Thyroid gland (tissue), 4 donors: ENCODE data around the gene CAP1. TPM values are rescaled to one million over a fixed set of nuclear protein-coding genes. Genes with fewer than 3 reads are reported as not detected.

Source experiments
- DNase-seq, 2 donors: peaks; one replicate each; pipeline ENCODE4 v3.0.0-alpha.2; 2019
- H3K27ac ChIP-seq, 3 donors: fragments of 200-600 bp; sonication (generic); 1 replicate in 2 of 3; 2 replicates in 1 of 3; pipeline ENCODE4 v1.5.1; 2016 to 2019; ENCODE audit warnings: mild to moderate bottlenecking in 1 of 3, moderate library complexity in 1 of 3
- H3K27me3 ChIP-seq: fragments of 200-600 bp; sonication (generic); one replicate; pipeline ENCODE4 v1.5.1; 2019
- H3K36me3 ChIP-seq, 2 donors: fragments of 200-600 bp; sonication (generic); one replicate each; pipeline ENCODE4 v1.5.1; 2016 to 2019
- H3K4me1 ChIP-seq, 2 donors: fragments of 200-600 bp; sonication (generic); one replicate each; pipeline ENCODE4 v1.5.1; 2017 to 2019
- H3K4me3 ChIP-seq, 3 donors: fragments of 200-600 bp; sonication (generic); replicated peaks in 1 of 3; 1 replicate in 2 of 3; 2 replicates in 1 of 3; pipeline ENCODE4 v1.5.1; 2016; ENCODE audit warnings: mild to moderate bottlenecking in 1 of 3
- H3K9me3 ChIP-seq: fragments of 200-600 bp; sonication (generic); one replicate; pipeline ENCODE4 v1.5.1; 2017
- POLR2A ChIP-seq, 2 donors: fragments of 450-650 bp; IDR thresholded peaks; one replicate each; pipeline ENCODE4 v1.6.1; 2017; ENCODE audit warnings: antibody characterized with exemption in 2 of 2, mild to moderate bottlenecking in 2 of 2, moderate library complexity in 1 of 2
- WGBS, 2 donors: methylation state at CpG; one replicate each; pipeline ENCODE4 v1.1.5; 2017; 5-methylcytosine and 5-hydroxymethylcytosine counted together
- intact Hi-C: fragments of 100-400 bp; cut with DNase I; formaldehyde crosslinking; loops from one replicate; pipeline ENCODE4 v1.15.1; 2023
- total RNA-seq, 4 donors: library from RNA; depleted of rRNA; stranded (reverse); fragments of >200 nt; gene quantifications; one replicate each; pipeline ENCODE4 v1.2.3, GENCODE V29; 2016
- TF ChIP-seq, protein P1 (sequence below), 6 experiments: fragments of 200-600 bp in 3 of 6; fragments of 450-650 bp in 3 of 6; sonication (generic) in 3 of 6; IDR thresholded peaks; one replicate each; pipeline ENCODE4 v1.5.1; 2016 to 2019; ENCODE audit warnings: antibody characterized with exemption in 6 of 6, mild to moderate bottlenecking in 2 of 6, inconsistent platforms in 1 of 6, moderate library complexity in 1 of 6

CAP1 gene
- total RNA-seq, 4 donors from 2014 or later: 204 to 247 (median 227) TPM

DNA sequence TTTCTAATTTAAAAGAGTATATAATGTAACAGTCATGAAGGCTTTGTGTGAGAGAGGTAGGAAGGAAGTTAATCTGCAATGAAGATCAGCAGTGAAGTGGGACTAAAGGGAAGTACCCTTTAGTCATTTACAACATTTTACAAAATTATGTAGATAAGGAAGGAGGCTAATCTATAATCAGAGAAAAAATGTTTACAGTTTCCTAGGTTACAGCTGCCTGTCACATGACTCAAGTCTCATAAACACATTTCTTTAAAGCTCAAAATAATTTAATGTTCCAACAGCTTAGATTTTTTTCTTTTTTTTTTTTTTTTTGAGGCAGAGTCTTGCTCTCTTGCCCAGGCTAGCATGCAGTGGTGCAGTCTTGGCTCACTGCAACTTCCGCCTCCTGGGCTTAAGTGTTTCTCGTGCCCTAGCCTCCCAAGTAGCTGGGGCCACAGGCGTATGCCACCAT lies 26.2 kb upstream of the CAP1 start:
- Histone ChIP-seq H3K9me3 (no peaks in the 10 kb centered on the region), H3K4me3 (no peak overlapping the region), H3K36me3 (no peaks in the 10 kb centered on the region), H3K4me1 (no peaks in the 10 kb centered on the region), H3K27me3 (no peaks in the 10 kb centered on the region), H3K27ac (no peak overlapping the region)
- no peak for DNase-seq
- no peak for TF ChIP-seq POLR2A (IDR thresholded peaks at IDR 0.05)
- TF ChIP-seq, protein P1, sequence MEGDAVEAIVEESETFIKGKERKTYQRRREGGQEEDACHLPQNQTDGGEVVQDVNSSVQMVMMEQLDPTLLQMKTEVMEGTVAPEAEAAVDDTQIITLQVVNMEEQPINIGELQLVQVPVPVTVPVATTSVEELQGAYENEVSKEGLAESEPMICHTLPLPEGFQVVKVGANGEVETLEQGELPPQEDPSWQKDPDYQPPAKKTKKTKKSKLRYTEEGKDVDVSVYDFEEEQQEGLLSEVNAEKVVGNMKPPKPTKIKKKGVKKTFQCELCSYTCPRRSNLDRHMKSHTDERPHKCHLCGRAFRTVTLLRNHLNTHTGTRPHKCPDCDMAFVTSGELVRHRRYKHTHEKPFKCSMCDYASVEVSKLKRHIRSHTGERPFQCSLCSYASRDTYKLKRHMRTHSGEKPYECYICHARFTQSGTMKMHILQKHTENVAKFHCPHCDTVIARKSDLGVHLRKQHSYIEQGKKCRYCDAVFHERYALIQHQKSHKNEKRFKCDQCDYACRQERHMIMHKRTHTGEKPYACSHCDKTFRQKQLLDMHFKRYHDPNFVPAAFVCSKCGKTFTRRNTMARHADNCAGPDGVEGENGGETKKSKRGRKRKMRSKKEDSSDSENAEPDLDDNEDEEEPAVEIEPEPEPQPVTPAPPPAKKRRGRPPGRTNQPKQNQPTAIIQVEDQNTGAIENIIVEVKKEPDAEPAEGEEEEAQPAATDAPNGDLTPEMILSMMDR (IDR thresholded peaks at IDR 0.05): no peak
- WGBS, 2 donors: 75 to 86% methylated on average over 3 of the region's 3 CpGs
- intact Hi-C loops: no loop called here

DNA sequence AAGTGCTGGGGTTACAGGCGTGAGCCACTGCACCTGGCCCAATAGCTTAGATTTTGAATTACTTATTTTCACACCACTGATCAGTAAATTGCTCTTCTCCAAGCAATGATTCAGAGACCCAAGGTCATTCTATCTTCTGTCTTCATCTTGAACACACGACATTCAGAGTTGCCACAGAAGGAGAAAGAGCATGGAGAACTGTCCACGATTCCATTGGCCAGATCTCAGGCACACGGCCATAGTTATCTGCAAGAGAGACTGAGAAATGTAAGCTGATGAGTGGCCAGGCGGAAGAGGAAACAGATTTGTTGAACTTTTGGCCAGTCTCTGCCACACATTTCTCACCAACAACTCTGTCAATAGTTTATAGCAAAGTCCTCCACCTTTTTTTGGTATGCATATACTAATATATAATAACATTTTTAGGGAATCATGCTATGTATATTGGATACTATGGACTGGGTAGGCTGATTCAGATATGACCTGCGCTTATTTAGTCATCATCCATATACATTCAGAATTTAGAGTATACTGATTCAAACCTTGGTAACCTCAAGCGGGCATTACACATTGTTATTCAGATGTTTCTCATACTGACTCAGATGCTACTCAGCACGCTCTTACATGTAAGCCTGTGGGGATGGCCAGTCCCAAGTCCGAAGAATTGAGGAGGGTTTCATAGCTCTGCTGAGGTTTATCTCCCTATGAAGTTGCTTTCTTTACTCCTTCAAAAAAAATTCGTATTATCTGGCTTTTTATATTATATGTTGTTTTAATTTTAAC lies 25.5 kb upstream of the CAP1 start:
- no peaks in the 10 kb centered on the region for H3K36me3 ChIP-seq
- DNase-seq: no peak
- intact Hi-C loops: no loop called here
- WGBS, 2 donors: 68 to 69% methylated on average over 10 of the region's 10 CpGs
- H3K9me3 ChIP-seq: no peaks in the 10 kb centered on the region
- TF ChIP-seq POLR2A (IDR thresholded peaks at IDR 0.05): no peak
- TF ChIP-seq, protein P1 (IDR thresholded peaks at IDR 0.05): no peak
- no peaks in the 10 kb centered on the region for H3K27me3 ChIP-seq
- H3K4me3 ChIP-seq: no peak overlapping the region
- H3K4me1 ChIP-seq: no peaks in the 10 kb centered on the region
- H3K27ac ChIP-seq: no peak overlapping the region

DNA sequence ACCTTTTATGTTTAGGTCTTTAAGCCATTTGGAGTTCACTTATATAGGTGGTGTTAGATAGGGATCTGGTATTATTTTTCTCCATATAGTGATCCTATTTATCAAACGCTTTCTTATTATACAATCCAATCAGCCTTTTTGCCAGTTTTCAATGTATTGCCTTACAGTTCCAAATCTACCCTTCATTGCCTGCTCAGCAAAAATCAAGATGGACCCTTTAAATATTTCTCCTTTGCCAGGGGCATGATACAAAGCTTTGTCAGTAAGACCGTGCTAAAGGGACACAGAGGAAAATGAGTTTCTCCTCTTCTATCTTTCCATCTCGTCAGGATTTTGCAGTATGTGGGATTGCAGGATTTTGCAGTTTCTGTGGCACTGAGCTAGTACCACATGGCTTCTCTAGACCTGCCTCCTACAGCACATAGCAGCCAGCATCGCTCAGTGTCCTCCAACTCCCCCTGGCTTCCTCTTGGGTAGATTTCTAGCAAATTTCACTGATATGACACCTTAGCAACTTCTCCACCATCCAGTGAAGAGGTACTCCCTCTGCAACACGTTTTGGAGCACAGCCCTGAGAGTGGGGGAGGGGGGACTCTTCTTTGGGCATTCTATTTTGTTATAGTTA lies 22.5 kb upstream of the CAP1 start:
- DNase-seq: no peak
- Histone ChIP-seq H3K4me3 (no peak overlapping the region), H3K36me3 (no peaks in the 10 kb centered on the region), H3K27me3 (no peaks in the 10 kb centered on the region), H3K4me1 (no peaks in the 10 kb centered on the region), H3K9me3 (no peaks in the 10 kb centered on the region), H3K27ac (no peak overlapping the region)
- intact Hi-C loops: no loop called here
- 66 to 68% methylated on average over 5 of the region's 5 CpGs for WGBS, 2 donors
- TF ChIP-seq, protein P1 (IDR thresholded peaks at IDR 0.05): no peak

DNA sequence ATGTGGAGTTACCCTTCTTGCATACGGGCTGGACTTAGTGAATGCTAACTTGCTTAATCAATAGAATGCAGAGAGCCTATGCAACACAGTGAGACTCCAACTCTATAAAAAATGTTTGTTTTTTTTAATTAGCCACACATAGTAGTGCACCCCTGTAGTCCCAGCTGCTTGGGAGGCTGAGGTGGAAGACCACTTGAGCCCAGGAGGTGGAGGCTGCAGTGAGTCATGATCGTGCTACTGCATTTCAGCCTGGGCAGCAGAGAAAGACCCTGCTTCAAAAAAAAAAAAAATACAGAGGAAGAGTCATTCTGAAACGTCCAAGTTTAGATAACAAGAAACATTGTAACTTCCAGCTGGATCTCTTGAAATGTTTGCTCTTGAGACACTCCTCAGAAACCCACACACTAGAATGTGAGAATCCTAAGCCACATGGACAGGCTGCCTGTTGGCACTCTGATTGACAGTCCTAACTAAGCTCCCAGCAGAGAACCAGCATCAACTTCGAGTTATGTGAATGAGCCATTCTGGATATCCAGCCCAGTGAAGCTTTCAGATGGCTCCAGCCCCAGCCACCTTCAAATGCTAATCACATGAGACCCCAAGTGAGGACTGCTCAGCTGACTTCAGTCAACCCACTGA lies 20.0 kb upstream of the CAP1 start:
- 49 to 56% methylated on average over 4 of the region's 4 CpGs for WGBS, 2 donors
- Histone ChIP-seq H3K27ac (no peak overlapping the region), H3K4me3 (no peak overlapping the region), H3K36me3 (no peaks in the 10 kb centered on the region), H3K4me1 (no peaks in the 10 kb centered on the region), H3K9me3 (no peaks in the 10 kb centered on the region), H3K27me3 (no peaks in the 10 kb centered on the region)
- DNase-seq: no peak
- TF ChIP-seq POLR2A (IDR thresholded peaks at IDR 0.05): no peak
- TF ChIP-seq, protein P1 (IDR thresholded peaks at IDR 0.05): no peak
- intact Hi-C loops: no loop called here
